Dedifferentiated amniotic fluid mesenchymal stem cell (primary cell): ENCODE measurements around the gene FNDC3B.

Experiments
- DNase-seq: peaks from one replicate; pipeline ENCODE4 v3.0.0-alpha.2; 2016; ENCODE audit errors: extremely low spot score

FNDC3B gene

GRCh38 chr3:172150268-172150667, 110.9 kb downstream of the FNDC3B start:
- DNase-seq = no peak

- no peak for DNase-seq
These were observed 111.7 kb downstream of the FNDC3B start for GRCh38 chr3:172150913-172151650.

- no peak for DNase-seq
These were observed 112.6 kb downstream of the FNDC3B start for GRCh38 chr3:172151651-172152649.

- no peak for DNase-seq
These were observed 113.5 kb downstream of the FNDC3B start for GRCh38 chr3:172152874-172153273.

- DNase-seq = peak; percentile 88
These were observed 114.0 kb downstream of the FNDC3B start for GRCh38 chr3:172153335-172153861.

- DNase-seq = no peak
These were observed 115.6 kb downstream of the FNDC3B start for GRCh38 chr3:172154768-172155664.

- DNase-seq = no peak
These were observed 116.7 kb downstream of the FNDC3B start for GRCh38 chr3:172155897-172156585.

- DNase-seq = no peak
These were observed 117.2 kb downstream of the FNDC3B start for GRCh38 chr3:172156586-172156955.

- DNase-seq = no peak
These were observed 118.3 kb downstream of the FNDC3B start for GRCh38 chr3:172157564-172158258.

- no peak for DNase-seq
These were observed 119.4 kb downstream of the FNDC3B start for GRCh38 chr3:172158741-172159140.

GRCh38 chr3:172159376-172159775, 120.0 kb downstream of the FNDC3B start:
- DNase-seq = no peak

GRCh38 chr3:172159962-172160538, 120.7 kb downstream of the FNDC3B start:
- no peak for DNase-seq

- DNase-seq = no peak
These were observed 121.9 kb downstream of the FNDC3B start for GRCh38 chr3:172161133-172161789.

GRCh38 chr3:172161959-172162358, 122.6 kb downstream of the FNDC3B start:
- DNase-seq = no peak

GRCh38 chr3:172163320-172163719, 123.9 kb downstream of the FNDC3B start:
- DNase-seq = no peak

GRCh38 chr3:172164620-172165362, 125.4 kb downstream of the FNDC3B start:
- DNase-seq = no peak

- no peak for DNase-seq
These were observed 126.9 kb downstream of the FNDC3B start for GRCh38 chr3:172166261-172166660.

GRCh38 chr3:172166890-172167289, 127.5 kb downstream of the FNDC3B start:
- DNase-seq = no peak
